NCI-H1048 (cell line): ENCODE measurements around the gene KNSTRN.

ENCODE experiments used
- DNase-seq: peaks from one replicate; lab custom pipeline; 2025; lab: John Stamatoyannopoulos, UW

KNSTRN gene

DNA sequence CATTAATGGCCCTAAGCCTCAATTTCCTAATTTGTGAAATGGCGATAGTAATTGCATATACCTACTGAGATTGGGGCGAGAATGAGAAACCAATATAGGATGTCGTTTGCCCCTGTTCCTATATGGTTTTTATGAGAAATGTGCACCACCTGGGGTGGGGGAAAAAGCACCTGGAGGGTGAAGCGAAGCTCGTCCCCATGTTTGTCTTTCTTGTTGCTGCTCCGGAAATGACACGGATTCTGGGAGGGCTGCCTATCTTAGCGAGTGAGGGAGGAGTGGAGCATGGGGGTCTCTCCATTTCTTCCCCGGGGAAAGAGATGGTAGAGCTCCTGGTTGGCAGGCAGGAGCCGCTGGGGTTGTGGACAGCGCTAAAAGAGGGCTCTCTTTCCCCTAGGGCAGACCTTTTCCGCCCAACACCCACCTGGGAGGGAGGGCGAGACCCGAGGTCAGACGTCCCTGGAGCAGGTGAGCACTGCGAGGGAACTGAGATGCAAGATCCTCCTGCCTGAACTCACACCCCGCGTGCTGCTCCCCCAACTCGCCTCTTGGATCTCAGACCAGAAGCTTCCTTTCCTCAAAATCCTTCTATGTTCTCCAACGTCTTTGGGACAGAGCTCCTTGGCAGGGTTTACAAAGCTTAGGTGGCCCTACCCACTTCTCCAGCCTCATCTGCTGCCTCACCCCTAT is 52.6 kb downstream of the KNSTRN start:
- DNase-seq, result no peak

DNA sequence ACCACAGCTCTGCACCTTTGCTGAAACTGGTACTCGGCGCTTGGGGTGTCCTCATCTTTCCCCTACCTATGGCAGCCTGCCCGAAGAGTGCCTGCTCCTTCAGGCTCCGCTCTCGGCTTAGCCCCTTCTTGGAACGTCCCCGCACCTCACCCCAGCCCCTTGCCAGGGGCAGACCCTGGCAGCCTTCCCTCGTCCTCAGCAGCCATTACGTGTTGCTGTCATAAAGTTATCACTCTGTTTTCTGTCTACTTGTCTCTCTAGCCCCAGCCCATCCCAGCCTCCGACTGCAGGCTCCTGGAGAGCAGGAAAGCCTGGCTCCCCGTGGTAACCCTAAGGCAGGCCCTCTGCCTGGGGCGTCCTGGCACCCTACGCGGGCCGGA is 53.2 kb downstream of the KNSTRN start:
- DNase-seq, result no peak

DNA sequence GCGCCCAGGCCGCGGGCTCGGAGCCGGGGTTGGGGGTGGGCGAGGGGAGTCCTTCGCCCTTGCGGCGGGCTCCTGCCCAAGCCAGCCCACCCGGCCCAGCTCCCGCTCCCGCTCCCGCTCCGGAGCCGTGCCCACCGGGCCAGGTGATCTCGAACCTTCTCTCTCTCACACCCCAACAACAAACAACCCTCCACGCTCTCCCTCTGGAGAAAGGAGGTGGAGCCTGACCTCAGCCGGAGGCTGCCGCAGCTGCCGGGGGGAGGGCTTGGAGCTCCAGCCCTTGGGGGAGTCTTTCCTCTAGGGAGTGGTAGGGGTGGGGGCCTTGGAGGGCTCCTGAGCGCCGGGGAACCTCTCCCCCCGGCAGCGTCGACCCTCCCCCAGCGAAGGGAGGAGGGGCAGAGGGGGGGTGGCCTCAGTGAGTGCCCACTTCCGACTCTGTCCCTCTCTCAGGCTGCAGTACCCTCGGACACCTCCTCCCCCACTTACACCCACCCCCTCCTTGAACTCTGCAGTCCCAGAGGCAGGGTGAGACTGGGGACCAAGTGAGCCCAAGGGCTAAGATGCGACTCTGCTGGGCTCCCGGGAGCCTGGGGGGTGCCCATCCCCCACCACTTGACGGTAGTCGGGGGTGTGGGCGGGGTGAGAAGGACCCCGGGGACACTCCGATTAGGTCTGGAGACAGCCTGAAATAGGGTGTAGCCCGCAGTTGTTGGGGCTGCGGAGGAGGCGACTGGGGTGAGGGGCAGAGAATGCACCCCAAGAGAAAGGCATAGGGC is 53.8 kb downstream of the KNSTRN start:
- no peak for DNase-seq

DNA sequence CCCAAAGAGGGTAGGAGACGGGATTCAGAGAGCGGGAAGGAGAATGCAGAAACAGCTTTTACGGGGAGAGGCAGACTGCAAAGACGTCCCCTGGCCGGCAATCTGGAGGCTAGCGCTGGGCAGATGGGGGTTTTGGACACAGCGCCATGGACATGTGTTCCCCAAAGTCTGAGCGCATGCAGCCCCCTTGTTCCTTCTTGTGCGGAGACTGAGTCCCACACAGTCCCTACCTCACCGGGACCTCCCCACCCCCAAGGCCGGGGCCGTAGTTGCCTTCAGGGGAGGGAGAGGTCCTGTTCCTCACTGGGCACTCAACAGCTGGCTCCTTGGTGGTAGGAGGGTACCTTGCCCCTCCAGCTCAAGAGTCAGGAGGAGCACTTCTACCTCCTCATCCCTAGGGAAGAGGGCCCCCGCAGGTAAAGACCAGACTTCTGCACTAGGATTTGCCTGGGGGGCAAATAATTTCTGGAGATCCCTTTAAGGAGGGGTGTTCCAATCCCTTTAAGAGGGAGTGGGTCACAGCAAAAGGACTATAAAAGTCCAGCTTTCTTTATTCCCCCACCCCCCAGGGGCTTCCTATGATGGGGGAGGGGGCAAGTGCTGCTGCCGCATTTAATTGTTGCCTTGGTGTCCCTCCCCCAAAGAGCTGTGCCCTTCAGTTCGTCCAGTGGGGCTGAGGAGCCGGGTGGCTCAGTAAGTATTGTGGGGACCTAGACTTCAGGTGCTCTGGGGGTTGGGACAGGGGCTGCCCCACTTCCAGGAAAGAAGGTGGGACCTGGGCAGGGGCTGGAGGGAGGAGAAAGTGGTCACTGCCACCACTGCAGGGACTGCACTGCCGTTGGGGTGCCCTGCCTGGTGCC is 54.6 kb downstream of the KNSTRN start:
- DNase-seq, result no peak

DNA sequence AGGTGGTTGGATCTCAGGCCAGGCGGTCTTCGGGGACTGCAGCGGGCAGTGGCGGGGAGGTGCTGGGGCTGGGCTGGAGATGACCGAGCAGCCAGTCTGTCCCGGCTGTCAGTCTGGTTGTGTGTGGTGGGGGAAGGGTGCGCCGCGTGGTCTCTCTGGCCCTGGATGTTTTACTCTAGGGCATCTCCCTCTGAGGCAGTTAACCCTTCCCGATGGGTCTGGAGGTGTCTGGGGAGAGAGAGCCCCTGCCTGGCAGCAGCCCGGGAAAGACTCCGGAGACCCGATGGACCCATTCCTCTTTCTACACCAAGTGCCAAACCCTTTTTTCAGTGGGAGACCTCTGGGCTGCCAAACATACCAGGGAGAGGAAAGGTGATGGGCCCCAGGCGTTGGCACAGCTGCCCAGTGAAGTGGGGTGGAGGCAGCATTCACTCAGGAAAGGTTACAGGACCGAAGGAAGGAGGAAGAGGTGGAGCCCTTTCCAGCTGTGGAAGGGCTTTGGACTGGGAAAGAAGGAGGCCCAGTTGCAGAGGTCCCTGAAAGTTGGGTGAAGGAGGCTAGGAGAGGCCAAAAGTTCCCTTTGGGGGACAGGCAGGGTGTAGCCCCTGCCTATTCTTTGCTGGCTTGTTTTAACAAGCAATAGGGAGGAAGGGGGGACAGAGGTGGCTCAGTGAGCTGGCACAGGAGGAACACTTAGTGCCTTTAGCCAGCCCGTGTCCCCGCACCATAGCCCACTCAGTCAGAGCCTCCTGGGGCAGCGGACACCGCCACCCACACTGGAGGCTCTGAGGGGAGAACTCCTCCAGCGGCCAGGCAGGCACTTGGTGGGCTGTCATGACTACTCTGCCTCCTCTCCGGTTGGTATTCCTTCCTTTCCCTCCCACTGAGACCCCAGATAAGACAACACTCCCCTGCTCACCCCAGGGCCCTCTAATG is 55.5 kb downstream of the KNSTRN start:
- DNase-seq, result no peak

DNA sequence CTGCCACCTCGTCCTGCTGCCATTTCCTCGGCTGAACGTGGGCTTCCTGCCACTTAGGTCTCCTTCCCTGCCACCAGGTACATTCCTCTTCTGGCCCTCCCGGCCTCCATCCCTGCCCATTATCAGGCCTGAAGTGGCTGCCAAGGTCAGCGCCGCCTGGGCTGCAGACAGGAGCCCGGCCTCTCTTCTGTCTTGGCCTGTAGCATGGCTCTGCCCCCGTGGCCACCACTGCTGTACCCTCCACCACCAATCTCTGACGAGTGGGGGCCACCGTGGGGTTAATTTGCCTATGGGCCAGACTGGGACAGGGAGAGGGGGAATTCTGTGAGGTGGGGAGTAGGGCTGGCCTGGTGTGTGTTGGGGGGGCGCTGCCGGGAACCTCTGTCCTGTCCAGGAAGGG is 56.2 kb downstream of the KNSTRN start:
- DNase-seq, result no peak

DNA sequence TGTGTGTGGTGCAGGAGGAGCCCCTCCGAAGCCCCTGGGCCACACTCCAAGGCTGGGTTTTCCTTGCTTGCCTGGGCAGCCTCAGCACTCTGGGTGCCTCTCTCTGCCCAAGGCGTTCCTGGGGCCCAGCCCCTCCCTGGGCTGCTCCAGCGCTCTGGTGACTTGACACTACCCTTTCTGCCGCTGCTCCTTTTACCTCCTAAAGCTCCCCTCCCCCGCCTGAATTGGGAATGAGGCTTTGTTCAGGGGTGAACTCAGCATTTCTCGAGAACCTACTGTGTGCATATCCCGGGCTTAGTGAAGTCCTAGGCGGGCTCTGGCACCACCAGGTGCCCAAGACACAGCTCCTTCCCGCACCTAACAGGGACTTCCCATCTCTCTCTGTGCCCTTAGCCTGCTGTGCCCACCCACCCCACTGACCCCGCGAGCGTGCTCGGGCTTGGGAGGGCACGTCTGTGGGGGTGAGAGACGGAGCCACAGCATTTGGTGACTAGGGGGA is 57.0 kb downstream of the KNSTRN start:
- DNase-seq, result no peak

DNA sequence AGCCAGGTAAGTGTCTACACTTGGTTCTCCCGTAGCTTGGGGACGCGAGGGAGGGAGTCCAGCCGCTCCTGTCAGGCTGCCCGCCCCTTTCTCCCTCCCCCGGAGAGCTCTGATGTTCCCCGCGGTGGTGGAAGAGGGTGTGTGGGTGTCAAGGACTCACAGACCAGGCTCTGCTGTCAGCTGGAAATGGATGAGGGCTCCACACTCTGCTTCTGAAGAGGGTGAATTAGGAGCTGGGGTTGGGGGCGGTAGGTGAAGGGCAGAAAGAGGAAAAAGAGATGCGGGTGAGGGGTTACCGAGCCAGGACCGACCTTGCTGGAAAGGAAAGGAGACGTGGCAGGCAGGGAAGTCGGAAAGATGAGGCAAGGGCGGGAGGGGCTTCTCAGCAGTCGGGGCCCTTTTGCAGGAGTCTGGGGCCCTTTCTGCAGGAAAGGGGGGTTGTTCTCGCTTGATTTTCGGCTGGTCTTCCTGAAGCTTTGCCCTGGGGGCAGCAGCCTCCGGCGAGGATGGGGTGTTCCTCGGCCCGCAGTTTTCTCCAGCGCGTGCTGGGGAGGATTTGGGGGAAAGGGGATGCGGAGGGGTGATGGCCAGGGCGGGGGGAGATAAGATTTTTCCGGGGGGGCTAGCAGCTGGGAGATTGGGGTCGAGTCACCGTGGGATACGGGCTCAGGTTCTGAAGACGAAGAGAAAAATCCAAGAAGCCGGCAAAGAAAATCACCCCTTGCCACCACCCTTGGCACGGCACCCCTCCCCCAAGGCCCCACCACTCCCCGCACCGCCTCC is 57.6 kb downstream of the KNSTRN start:
- no peak for DNase-seq

DNA sequence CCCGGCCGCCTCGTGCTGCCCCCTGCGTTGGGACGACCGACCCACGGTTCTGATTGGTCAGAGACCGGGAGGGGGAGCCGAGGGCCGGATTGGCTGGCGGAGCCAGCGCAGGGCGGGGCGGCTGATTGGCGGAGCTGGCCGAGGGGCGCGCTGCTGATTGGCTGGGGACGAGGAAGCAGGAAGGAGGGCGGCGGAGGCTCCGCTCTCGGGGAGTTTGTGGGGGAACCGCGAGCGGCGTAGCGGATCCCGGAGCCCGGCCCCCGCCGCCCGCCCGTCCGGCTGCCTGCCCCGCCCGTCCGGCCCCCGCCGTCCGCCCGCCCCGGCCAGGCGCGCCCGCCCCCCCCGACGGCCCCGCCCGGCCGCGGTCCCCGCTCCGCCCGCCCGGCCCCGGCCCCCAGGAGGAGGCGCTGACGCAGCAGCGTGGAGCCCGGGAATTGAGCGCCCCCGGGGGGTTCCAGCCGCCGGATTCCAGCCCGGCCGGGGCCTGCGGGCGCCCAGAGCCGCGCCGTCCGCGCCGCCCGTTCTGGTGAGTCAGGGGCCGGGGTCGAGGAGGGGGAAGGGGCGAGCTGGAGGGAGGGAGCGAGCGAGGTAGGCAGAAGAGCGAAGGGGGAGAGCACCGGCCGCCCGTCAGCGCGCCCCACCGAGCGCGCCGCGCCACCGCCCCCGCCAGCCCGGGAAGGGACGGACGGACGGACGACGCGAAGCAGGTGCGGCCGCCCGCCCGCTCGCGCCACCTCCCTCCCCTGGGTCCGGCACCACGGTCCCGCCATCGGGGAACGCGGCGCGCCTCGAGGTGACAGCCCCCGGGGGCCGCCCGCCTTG is 58.4 kb downstream of the KNSTRN start, which contains the start of gene BAHD1:
BAHD1 (plus strand) TSS at position 211 of the 822 bp plus-strand sequence. CDS start 17,512 bp downstream, outside the sequence.
- peak; percentile 74 for DNase-seq

DNA sequence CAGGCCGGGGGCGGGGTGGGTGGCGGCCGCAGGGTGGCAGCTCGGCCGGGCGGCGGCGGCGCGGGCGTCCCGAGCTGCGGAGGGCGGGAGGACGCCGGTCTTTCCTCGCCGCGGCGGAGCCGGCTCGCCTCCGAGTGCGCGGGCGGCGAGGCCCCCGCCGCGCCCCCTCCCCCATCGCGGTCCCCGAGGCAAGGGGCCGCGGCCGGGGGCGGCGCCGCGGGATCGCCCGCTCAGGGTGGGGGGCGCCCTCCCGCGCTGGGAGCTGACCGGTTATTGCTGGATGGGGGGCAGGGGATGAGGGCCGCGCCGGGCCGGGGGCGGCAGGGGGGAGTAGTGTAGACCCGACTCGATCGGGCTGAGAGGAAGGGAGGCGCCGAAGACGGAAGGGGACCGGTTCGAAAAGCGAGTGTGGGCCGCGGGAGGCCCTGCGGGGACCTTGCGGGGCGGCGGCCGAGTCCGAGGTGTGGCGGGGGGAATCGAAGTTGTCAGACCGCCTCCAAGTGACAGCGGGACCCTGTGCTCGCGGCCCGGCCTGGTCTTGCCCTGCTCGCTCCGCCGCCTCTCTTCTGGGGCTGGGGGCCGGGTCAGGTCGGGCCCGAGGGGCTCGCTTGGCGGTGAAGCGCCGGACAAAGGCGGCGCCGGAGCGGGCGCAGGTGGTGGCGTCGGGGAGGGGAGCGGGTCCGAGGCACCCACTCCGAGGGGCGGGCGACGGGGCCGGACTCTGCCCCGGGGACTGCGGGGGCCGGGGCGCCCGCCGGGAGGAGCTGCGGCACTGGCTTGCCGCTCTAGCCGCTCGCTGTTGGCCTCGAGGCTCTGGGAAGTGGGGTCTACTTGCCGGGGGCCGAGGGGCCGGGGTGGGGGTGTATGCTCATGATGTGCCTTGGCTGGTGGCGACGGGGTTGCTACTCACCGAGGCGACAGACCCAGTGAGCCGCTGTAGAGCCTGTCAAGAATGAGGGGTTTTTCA is 59.3 kb downstream of the KNSTRN start:
- no peak for DNase-seq

DNA sequence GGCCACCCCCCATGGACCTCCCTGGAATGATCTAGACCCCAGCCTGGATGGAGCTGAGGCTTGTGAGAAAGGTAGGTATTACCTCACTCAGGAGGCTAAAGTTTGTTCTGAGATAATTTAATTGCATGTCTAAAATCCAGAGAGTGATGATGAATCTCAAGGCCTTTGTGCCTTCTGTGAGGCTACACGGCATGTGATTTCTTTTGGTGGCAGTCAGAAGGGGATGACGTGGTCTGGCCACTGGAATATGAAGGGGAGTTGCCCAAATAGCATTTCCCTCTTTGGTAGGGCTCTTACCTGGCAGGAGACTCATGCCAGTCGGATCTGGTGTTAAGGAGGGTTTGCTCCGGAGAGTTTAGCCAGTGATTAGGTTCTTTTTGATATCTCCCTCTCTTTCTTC is 60.7 kb downstream of the KNSTRN start:
- DNase-seq, result no peak

DNA sequence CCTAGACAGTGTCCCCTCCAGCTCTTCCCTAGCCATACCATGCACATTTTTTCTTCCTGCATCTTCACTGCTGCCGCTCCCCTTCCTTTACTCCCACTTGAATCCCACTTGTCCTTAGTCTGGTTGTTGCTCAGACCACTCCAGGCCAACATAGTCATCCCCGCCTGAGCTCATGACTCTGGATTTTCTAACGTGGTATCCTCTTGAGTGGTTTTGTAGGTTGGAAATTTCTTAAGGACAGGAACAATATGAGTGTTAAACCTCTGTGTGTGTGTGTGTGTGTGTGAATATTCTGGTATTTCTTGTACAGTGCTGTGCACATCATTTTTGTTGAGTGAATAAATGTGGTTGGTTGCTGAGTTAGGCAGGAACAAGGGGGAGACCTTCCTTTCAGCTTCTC is 61.3 kb downstream of the KNSTRN start:
- DNase-seq, result no peak
